ENCODE measurements around the gene HYCC1. TPM values are rescaled to one million over a fixed set of nuclear protein-coding genes. Genes with fewer than 3 reads are reported as not detected.

HYCC1 gene
- total RNA-seq, 1 donor, result 69.1 TPM

DNA sequence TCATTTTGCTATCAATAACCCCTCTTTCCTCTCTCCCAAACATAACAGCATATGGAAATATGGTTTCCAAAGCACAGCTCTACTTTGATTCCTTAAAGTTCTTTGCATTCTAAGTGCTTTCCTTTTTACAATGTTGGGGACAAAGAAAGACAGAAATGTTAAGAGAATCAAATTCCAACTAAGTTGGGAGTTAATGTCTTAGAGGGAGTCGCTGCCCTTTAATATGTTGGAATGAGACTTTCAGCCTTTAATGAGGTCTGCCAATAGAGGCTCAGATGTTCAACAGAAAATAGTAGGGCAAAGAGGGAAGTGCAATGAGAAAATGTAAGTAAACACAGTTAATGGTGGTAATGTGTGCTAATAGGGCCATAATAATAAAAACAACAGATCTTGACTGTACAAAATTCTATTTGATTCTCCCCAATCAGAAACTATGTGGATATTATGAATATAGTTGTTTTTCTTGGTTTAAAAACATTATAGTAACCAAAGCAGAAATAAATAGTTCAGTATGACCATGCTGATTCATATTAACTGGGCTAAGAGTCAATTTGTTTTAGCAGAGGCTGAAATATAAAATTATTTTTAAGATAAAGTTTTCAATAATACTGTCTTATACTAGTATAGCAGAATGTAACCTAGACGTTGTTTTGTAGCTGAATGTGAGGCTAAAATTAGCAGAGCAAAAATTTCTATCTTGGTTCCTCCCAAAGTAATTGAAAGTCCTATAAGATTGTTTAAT, 10.3 kb downstream of the HYCC1 start:
- no peak for TF ChIP-seq CTCF (IDR thresholded peaks at IDR 0.05; ENCODE audit: insufficient read depth, low read depth, low read length)
- H3K4me3 ChIP-seq (ENCODE audit: low read depth, low read length), result no peak overlapping the region
- DNase-seq (ENCODE audit: low read depth), result no peak

DNA sequence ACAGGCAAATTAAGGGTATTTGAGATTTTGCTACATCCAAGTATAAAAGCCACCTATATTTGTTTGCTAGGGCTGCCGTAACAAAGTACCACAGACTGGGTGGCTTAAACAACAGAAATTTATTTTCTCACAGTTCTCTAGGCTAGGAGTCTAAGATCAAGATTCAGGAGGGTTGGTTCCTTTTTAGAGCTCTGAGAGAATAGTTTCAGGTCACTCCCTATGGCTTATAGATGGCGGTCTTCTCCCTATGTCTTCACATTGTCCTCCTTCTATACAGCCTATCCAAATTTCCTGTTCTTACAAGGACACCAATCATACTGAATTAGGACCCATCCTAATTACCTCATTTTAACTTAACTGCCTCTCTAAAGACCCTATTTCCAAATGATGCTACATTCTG, 11.2 kb downstream of the HYCC1 start:
- DNase-seq (ENCODE audit: low read depth), result no peak
- TF ChIP-seq CTCF (IDR thresholded peaks at IDR 0.05; ENCODE audit: insufficient read depth, low read depth, low read length), result no peak
- no peak overlapping the region for H3K4me3 ChIP-seq (ENCODE audit: low read depth, low read length)

- no peak overlapping the region for H3K4me3 ChIP-seq (ENCODE audit: low read depth, low read length)
- no peak for TF ChIP-seq CTCF (IDR thresholded peaks at IDR 0.05; ENCODE audit: insufficient read depth, low read depth, low read length)
- DNase-seq (ENCODE audit: low read depth), result no peak
Observed at GRCh38 chr7:23001610-23002009, 12.3 kb downstream of the HYCC1 start.

GRCh38 chr7:23000597-23001360, 13.2 kb downstream of the HYCC1 start:
- H3K4me3 ChIP-seq (ENCODE audit: low read depth, low read length), result no peak overlapping the region
- TF ChIP-seq CTCF (IDR thresholded peaks at IDR 0.05; ENCODE audit: insufficient read depth, low read depth, low read length), result no peak
- DNase-seq (ENCODE audit: low read depth), result no peak

- no peak for TF ChIP-seq CTCF (IDR thresholded peaks at IDR 0.05; ENCODE audit: insufficient read depth, low read depth, low read length)
- no peak for DNase-seq (ENCODE audit: low read depth)
Observed at GRCh38 chr7:22998519-22998896, 15.4 kb downstream of the HYCC1 start.

DNA sequence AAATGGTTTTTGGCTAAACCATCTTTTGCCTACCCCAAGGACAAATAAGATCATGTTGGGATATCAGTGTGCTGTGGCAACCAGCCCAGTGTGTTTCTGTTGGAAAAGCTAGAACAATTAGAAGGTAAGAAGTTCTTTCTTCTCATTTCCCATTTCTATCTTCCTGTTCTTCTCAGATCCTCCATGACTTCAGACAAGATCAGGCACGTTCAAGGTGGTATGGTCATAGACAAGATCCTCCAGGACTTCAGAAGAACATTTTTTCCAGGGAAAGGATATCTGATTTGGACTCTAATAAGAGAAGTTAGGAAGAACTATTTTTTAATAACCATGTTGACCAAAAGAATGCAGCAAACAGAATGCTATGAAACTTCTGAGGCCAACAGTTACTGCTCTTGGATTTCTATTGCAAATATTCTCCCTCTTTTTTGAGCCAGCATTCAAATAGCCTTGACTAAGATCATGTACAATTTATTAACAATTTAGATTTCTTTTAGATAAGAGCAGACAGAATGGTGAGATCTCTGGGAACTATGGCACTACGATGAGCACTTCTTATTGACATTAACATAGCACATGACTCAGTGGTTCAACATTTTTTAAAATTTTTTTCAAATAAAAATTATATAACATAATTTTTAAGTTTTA, 15.9 kb downstream of the HYCC1 start:
- TF ChIP-seq CTCF (IDR thresholded peaks at IDR 0.05; ENCODE audit: insufficient read depth, low read depth, low read length), result no peak
- DNase-seq (ENCODE audit: low read depth), result no peak
- H3K4me3 ChIP-seq (ENCODE audit: low read depth, low read length), result no peak overlapping the region

More at GRCh38 chr7:22998519-22998896, 15.4 kb downstream of the HYCC1 start:
- no peak overlapping the region for H3K4me3 ChIP-seq (ENCODE audit: low read depth, low read length)
